Pancreas (tissue), 10 donors: Measurements from ENCODE around the gene NOP10. TPM values are rescaled to one million over a fixed set of nuclear protein-coding genes. Genes with fewer than 3 reads are reported as not detected.
A peak's percentile ranks its signal among the peaks of the same experiment; 100 is the strongest.

Experiments
- ATAC-seq, 4 donors: fragments of 200-7000 bp; cut with Tn5 transposase; one replicate each; pipeline versions ENCODE4 v1.8.0 to v1.9.1; 2020; ENCODE audit warnings: mild to moderate bottlenecking in 4 of 4, moderate library complexity in 4 of 4
- DNase-seq, 6 donors: peaks; one replicate each; pipeline ENCODE4 v3.0.0-alpha.2; 2020
- FAIRE-seq: peaks from 2 replicates; lab custom pipeline; 2012; peaks lifted over from hg19 to GRCh38; lab: Jason Lieb, UNC
- H3K27ac ChIP-seq, 4 donors: fragments of 200-600 bp; sonication (generic); 1 replicate in 3 of 4; 2 replicates in 1 of 4; pipeline versions ENCODE4 v1.5.0 to v1.8.0; 2020
- H3K27me3 ChIP-seq, 4 donors: fragments of 200-600 bp; one replicate each; pipeline ENCODE4 v1.8.0; 2021
- H3K36me3 ChIP-seq, 3 donors: fragments of 200-600 bp; sonication (generic) in 1 of 3; one replicate each; pipeline versions ENCODE4 v1.5.0 to v1.8.0; 2020 to 2021
- H3K4me1 ChIP-seq, 3 donors: fragments of 200-600 bp; one replicate each; pipeline ENCODE4 v1.8.0; 2021
- H3K4me3 ChIP-seq, 4 donors: fragments of 200-600 bp; sonication (generic) in 2 of 4; one replicate each; pipeline versions ENCODE4 v1.5.0 to v1.8.0; 2020 to 2021
- H3K9me3 ChIP-seq, 4 donors: fragments of 200-600 bp; one replicate each; pipeline ENCODE4 v1.8.0; 2021
- CTCF ChIP-seq, 4 donors: fragments of 200-600 bp; sonication (generic) in 3 of 4; IDR thresholded peaks; one replicate each; pipeline versions ENCODE4 v1.5.0 to v1.8.0; 2021; ENCODE audit warnings: antibody characterized with exemption in 4 of 4
- WGBS, 2 donors: extraction: QIAGEN DNeasy Blood & Tissue Kit; methylation state at CpG; one replicate each; pipeline ENCODE4 v1.1.7; 2013; 5-methylcytosine and 5-hydroxymethylcytosine counted together
- intact Hi-C, 3 donors: fragments of 100-400 bp; cut with DNase I; formaldehyde crosslinking; loops; one replicate each; pipeline versions ENCODE4 v1.11.1 to v1.14.2; 2022
- polyA plus RNA-seq, 2 donors: library from polyadenylated mRNA; stranded (reverse); fragments of 200-250 nt; gene quantifications; one replicate each; pipeline ENCODE4 v1.2.3, GENCODE V29; 2013
- total RNA-seq, 6 donors: library from RNA; stranded (reverse); fragmentation: NEBNext Ultra II Directional in 4 of 6; extraction: Animal tissue kit (Norgen Biotek cat#: 25700) in 4 of 6; gene quantifications; one replicate each; pipeline versions ENCODE4 v1.2.1 to v1.2.4, GENCODE V29; 2021 to 2023
- donor health status: healthy with polysubstance abuse.
- donor health status: DM: no; HTN: no; CAD: no; lungs with moderate emphysema.
- donor health status: DM: no; HTN: no; CAD: no.
- donor health status: control.
- donor health status: control.
- donor health status: Bipolar disorder and iron deficiency.
- donor health status: DM: yes; HTN: yes; CAD: no.
- donor health status: DM: no; HTN: no; CAD: no.
- donor health status: DM: no; HTN: no; CAD: no.
- donor health status: DM: yes; HTN: yes; CAD: no.

Gene NOP10
- total and polyA plus RNA-seq, 8 donors: 23.9 to 87.9 (median 41.6) TPM

- ATAC-seq: no peak
- FAIRE-seq: peak; percentile 5
- no peaks in the 10 kb centered on the region for H3K9me3 ChIP-seq
These were observed 17.6 kb downstream of the NOP10 start for GRCh38 chr15:34325368-34325767.

GRCh38 chr15:34324933-34325332 is 18.0 kb downstream of the NOP10 start:
- H3K4me1 ChIP-seq: no peaks in the 10 kb centered on the region
- no peaks in the 10 kb centered on the region for H3K27me3 ChIP-seq
- no peak for ATAC-seq
- 92 to 94% methylated on average over 1 of the region's 1 CpG for WGBS, 2 donors
- no peak for FAIRE-seq
- TF ChIP-seq CTCF (IDR thresholded peaks at IDR 0.05): no peak
- DNase-seq: no peak
- no peaks in the 10 kb centered on the region for H3K36me3 ChIP-seq
- no peak overlapping the region for H3K4me3 ChIP-seq
- no peak overlapping the region for H3K27ac ChIP-seq
- intact Hi-C loops: no loop called here
- H3K9me3 ChIP-seq: no peaks in the 10 kb centered on the region

More at GRCh38 chr15:34325368-34325767, 17.6 kb downstream of the NOP10 start:
- TF ChIP-seq CTCF (IDR thresholded peaks at IDR 0.05): no peak
- no peaks in the 10 kb centered on the region for H3K27me3 ChIP-seq
- no peak overlapping the region for H3K4me3 ChIP-seq
- DNase-seq: no peak
- no peaks in the 10 kb centered on the region for H3K4me1 ChIP-seq
- H3K27ac ChIP-seq: no peak overlapping the region
- no peaks in the 10 kb centered on the region for H3K36me3 ChIP-seq
- intact Hi-C loops: no loop called here

- Histone ChIP-seq H3K36me3 (no peaks in the 10 kb centered on the region), H3K4me3 (no peak overlapping the region), H3K4me1 (peaks cover 0 to under 1% (median 0%) of the 10 kb centered on the region in 3 donors), H3K27ac (no peak overlapping the region), H3K9me3 (no peaks in the 10 kb centered on the region), H3K27me3 (no peaks in the 10 kb centered on the region)
- intact Hi-C loops: no loop called here
- DNase-seq (no peak), ATAC-seq (no peak), FAIRE-seq (no peak)
- no peak for TF ChIP-seq CTCF (IDR thresholded peaks at IDR 0.05)
- WGBS, 2 donors: 97% methylated on average over 10 of the region's 10 CpGs
These were observed 19.7 kb downstream of the NOP10 start for GRCh38 chr15:34323217-34323616.

GRCh38 chr15:34318277-34319079 is 24.5 kb downstream of the NOP10 start:
- peak; percentile 96 to 99 (median 98) for ATAC-seq
- Histone ChIP-seq H3K36me3 (no peaks in the 10 kb centered on the region), H3K4me1 (peaks cover 8 to 10% (median 9%) of the 10 kb centered on the region in 3 donors), H3K9me3 (no peaks in the 10 kb centered on the region), H3K4me3 (peak overlapping the region in 3 of 4 donors; percentile 22 to 44 (median 40)), H3K27me3 (no peaks in the 10 kb centered on the region), H3K27ac (peak overlapping the region in 3 of 4 donors; percentile 40 to 65 (median 62))
- TF ChIP-seq CTCF (IDR thresholded peaks at IDR 0.05): no peak
- intact Hi-C loops: no loop called here
- peak in 4 of 6 donors; percentile 41 to 68 (median 45) for DNase-seq
- 1% methylated on average over 10 of the region's 10 CpGs for WGBS, 2 donors
- no peak for FAIRE-seq
